Thyroid gland (tissue), 4 donors: ENCODE data around the gene SETD1A.

ENCODE experiments used
- CTCF ChIP-seq, 6 experiments: fragments of 200-600 bp in 3 of 6; fragments of 450-650 bp in 3 of 6; sonication (generic) in 3 of 6; IDR thresholded peaks; one replicate each; pipeline ENCODE4 v1.5.1; 2016 to 2019; ENCODE audit warnings: antibody characterized with exemption in 6 of 6, mild to moderate bottlenecking in 2 of 6, inconsistent platforms in 1 of 6, moderate library complexity in 1 of 6
- POLR2A ChIP-seq, 2 donors: fragments of 450-650 bp; IDR thresholded peaks; one replicate each; pipeline ENCODE4 v1.6.1; 2017; ENCODE audit warnings: antibody characterized with exemption in 2 of 2, mild to moderate bottlenecking in 2 of 2, moderate library complexity in 1 of 2

DNA sequence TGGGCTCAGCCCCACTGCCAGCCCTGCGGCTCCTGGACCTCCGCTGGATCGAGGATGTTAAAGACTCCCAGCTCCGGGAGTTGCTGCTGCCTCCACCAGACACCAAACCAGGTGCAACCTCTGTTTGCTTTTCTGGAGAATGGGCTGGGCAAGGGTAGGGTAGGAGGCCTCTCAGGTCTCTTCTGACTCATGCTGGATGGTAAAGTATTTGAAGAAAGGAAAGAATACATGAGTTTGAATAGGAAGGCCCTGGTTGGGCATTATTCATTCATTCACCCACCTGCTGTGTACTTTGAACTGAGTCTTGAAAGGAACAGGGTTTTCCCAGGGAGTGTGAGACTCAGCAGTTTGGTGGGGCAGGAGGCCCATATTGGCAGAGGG, 15.1 kb upstream of the SETD1A start:
- TF ChIP-seq CTCF (IDR thresholded peaks at IDR 0.05), result no peak
- TF ChIP-seq POLR2A (IDR thresholded peaks at IDR 0.05), result no peak
